ENCODE measurements around the gene TLK2. TPM values are rescaled to one million over a fixed set of nuclear protein-coding genes. Genes with fewer than 3 reads are reported as not detected.
"Not testable (repeated sequence)": the region's sequence is repeated elsewhere in the genome, so short reads cannot be mapped to it uniquely, and the experiment has no call there.

The TLK2 gene
- total and polyA plus RNA-seq, 2 donors (not counting 3 experiments of a cell fraction or from before 2014, with no cell fraction given) = 30.7 to 40.7 TPM

- H3K27me3 ChIP-seq (ENCODE audit: control insufficient read depth in 2 of 2, insufficient read depth in 2 of 2, low read length in 2 of 2); H3K9me1 ChIP-seq (replicated peaks; ENCODE audit: control insufficient read depth, extremely low read depth, insufficient read depth, low read length); H3K36me3 ChIP-seq (ENCODE audit: control insufficient read depth in 2 of 2, extremely low read depth in 1 of 2, insufficient read depth in 2 of 2, low read length in 2 of 2); DNase-seq (ENCODE audit: low read depth, low spot score); CTCF ChIA-PET; POLR2A ChIA-PET; intact Hi-C loops (cut with micrococcal nuclease); BruUV-seq (replicated peaks); H3K9ac ChIP-seq (replicated peaks; ENCODE audit: extremely low read depth, insufficient read depth, low read length); H3K9me3 ChIP-seq (replicated peaks; ENCODE audit: control insufficient read depth, insufficient read depth, low read length); H3K4me3 ChIP-seq (replicated peaks in 1 of 3; ENCODE audit: insufficient read depth in 1 of 3, low read depth in 1 of 3, low read length in 3 of 3); FAIRE-seq; H3K4me2 ChIP-seq (ENCODE audit: insufficient read depth, low read length); H3K4me1 ChIP-seq (ENCODE audit: control insufficient read depth, extremely low read depth, insufficient read depth, low read length); H3K27ac ChIP-seq (ENCODE audit: insufficient read depth, low read depth, low read length); H2AFZ ChIP-seq (ENCODE audit: low read depth, low read length); dilution Hi-C loops (cut with MboI; ENCODE audit: extremely low pct_ligation_motif_present, low sequenced_read_pairs); H4K20me1 ChIP-seq (replicated peaks; ENCODE audit: control insufficient read depth, extremely low read depth, insufficient read depth, low read length): not testable (repeated sequence)
- H3K79me2 ChIP-seq (ENCODE audit: control insufficient read depth, insufficient read depth, low read length) = peaks cover 43% of the 10 kb centered on the region
These were observed 21.8 kb downstream of the TLK2 start for GRCh38 chr17:62500463-62500862.

GRCh38 chr17:62504857-62505256, 26.2 kb downstream of the TLK2 start:
- DNase-seq (ENCODE audit: low read depth, low spot score); H2AFZ ChIP-seq (ENCODE audit: low read depth, low read length); intact Hi-C loops (cut with micrococcal nuclease); dilution Hi-C loops (cut with MboI; ENCODE audit: extremely low pct_ligation_motif_present, low sequenced_read_pairs); H3K9ac ChIP-seq (replicated peaks; ENCODE audit: extremely low read depth, insufficient read depth, low read length); H3K9me1 ChIP-seq (replicated peaks; ENCODE audit: control insufficient read depth, extremely low read depth, insufficient read depth, low read length); BruUV-seq (replicated peaks); H3K4me2 ChIP-seq (ENCODE audit: insufficient read depth, low read length); H3K36me3 ChIP-seq (ENCODE audit: control insufficient read depth in 2 of 2, extremely low read depth in 1 of 2, insufficient read depth in 2 of 2, low read length in 2 of 2); CTCF ChIA-PET; H3K27ac ChIP-seq (ENCODE audit: insufficient read depth, low read depth, low read length); H3K27me3 ChIP-seq (ENCODE audit: control insufficient read depth in 2 of 2, insufficient read depth in 2 of 2, low read length in 2 of 2); H4K20me1 ChIP-seq (replicated peaks; ENCODE audit: control insufficient read depth, extremely low read depth, insufficient read depth, low read length); FAIRE-seq; H3K4me1 ChIP-seq (ENCODE audit: control insufficient read depth, extremely low read depth, insufficient read depth, low read length); H3K9me3 ChIP-seq (replicated peaks; ENCODE audit: control insufficient read depth, insufficient read depth, low read length); POLR2A ChIA-PET; H3K4me3 ChIP-seq (replicated peaks in 1 of 3; ENCODE audit: insufficient read depth in 1 of 3, low read depth in 1 of 3, low read length in 3 of 3): not testable (repeated sequence)
- H3K79me2 ChIP-seq (ENCODE audit: control insufficient read depth, insufficient read depth, low read length) = peaks cover 41% of the 10 kb centered on the region

GRCh38 chr17:62507191-62507836, 28.7 kb downstream of the TLK2 start:
- POLR2A ChIA-PET = not testable (repeated sequence)

GRCh38 chr17:62510247-62510819, 31.7 kb downstream of the TLK2 start:
- H3K9ac ChIP-seq (replicated peaks; ENCODE audit: extremely low read depth, insufficient read depth, low read length); H2AFZ ChIP-seq (ENCODE audit: low read depth, low read length); H3K27ac ChIP-seq (ENCODE audit: insufficient read depth, low read depth, low read length); H3K9me1 ChIP-seq (replicated peaks; ENCODE audit: control insufficient read depth, extremely low read depth, insufficient read depth, low read length); H3K36me3 ChIP-seq (ENCODE audit: control insufficient read depth in 2 of 2, extremely low read depth in 1 of 2, insufficient read depth in 2 of 2, low read length in 2 of 2); FAIRE-seq; H3K27me3 ChIP-seq (ENCODE audit: control insufficient read depth in 2 of 2, insufficient read depth in 2 of 2, low read length in 2 of 2); H3K4me3 ChIP-seq (replicated peaks in 1 of 3; ENCODE audit: insufficient read depth in 1 of 3, low read depth in 1 of 3, low read length in 3 of 3); dilution Hi-C loops (cut with MboI; ENCODE audit: extremely low pct_ligation_motif_present, low sequenced_read_pairs); H3K4me1 ChIP-seq (ENCODE audit: control insufficient read depth, extremely low read depth, insufficient read depth, low read length); DNase-seq (ENCODE audit: low read depth, low spot score); BruUV-seq (replicated peaks); POLR2A ChIA-PET; H3K9me3 ChIP-seq (replicated peaks; ENCODE audit: control insufficient read depth, insufficient read depth, low read length); intact Hi-C loops (cut with micrococcal nuclease); H3K4me2 ChIP-seq (ENCODE audit: insufficient read depth, low read length); CTCF ChIA-PET; H4K20me1 ChIP-seq (replicated peaks; ENCODE audit: control insufficient read depth, extremely low read depth, insufficient read depth, low read length): not testable (repeated sequence)
- H3K79me2 ChIP-seq (ENCODE audit: control insufficient read depth, insufficient read depth, low read length) = peaks cover 69% of the 10 kb centered on the region

More at GRCh38 chr17:62507191-62507836, 28.7 kb downstream of the TLK2 start:
- BruUV-seq (replicated peaks); intact Hi-C loops (cut with micrococcal nuclease); CTCF ChIA-PET; H3K27ac ChIP-seq (ENCODE audit: insufficient read depth, low read depth, low read length); H3K9me3 ChIP-seq (replicated peaks; ENCODE audit: control insufficient read depth, insufficient read depth, low read length); H2AFZ ChIP-seq (ENCODE audit: low read depth, low read length); H3K9me1 ChIP-seq (replicated peaks; ENCODE audit: control insufficient read depth, extremely low read depth, insufficient read depth, low read length); H4K20me1 ChIP-seq (replicated peaks; ENCODE audit: control insufficient read depth, extremely low read depth, insufficient read depth, low read length); H3K4me1 ChIP-seq (ENCODE audit: control insufficient read depth, extremely low read depth, insufficient read depth, low read length); H3K27me3 ChIP-seq (ENCODE audit: control insufficient read depth in 2 of 2, insufficient read depth in 2 of 2, low read length in 2 of 2); dilution Hi-C loops (cut with MboI; ENCODE audit: extremely low pct_ligation_motif_present, low sequenced_read_pairs); H3K4me2 ChIP-seq (ENCODE audit: insufficient read depth, low read length); FAIRE-seq; H3K36me3 ChIP-seq (ENCODE audit: control insufficient read depth in 2 of 2, extremely low read depth in 1 of 2, insufficient read depth in 2 of 2, low read length in 2 of 2); H3K9ac ChIP-seq (replicated peaks; ENCODE audit: extremely low read depth, insufficient read depth, low read length); H3K4me3 ChIP-seq (replicated peaks in 1 of 3; ENCODE audit: insufficient read depth in 1 of 3, low read depth in 1 of 3, low read length in 3 of 3); DNase-seq (ENCODE audit: low read depth, low spot score): not testable (repeated sequence)
- peaks cover 58% of the 10 kb centered on the region for H3K79me2 ChIP-seq (ENCODE audit: control insufficient read depth, insufficient read depth, low read length)

Measured in endothelial cell of umbilical vein (primary cell).